DOHH2 (cell line): ENCODE measurements around the gene SLC28A1.

Source experiments
- H3F3A ChIP-seq: fragments of 200-600 bp; sonication (generic), shearing (Covaris generic); 2 replicates; pipeline ENCODE4 v1.6.0; 2016; ENCODE audit warnings: antibody characterized with exemption, mild to moderate bottlenecking; ENCODE audit not compliant: control insufficient read depth, insufficient read depth
- H3K27ac ChIP-seq: fragments of 200-600 bp; sonication (generic); 2 replicates; pipeline ENCODE4 v1.5.1; 2014; ENCODE audit warnings: low read depth, mild to moderate bottlenecking, low read length, moderate library complexity
- H3K27me3 ChIP-seq: fragments of 200-600 bp; sonication (generic); 2 replicates; pipeline ENCODE4 v1.6.1; 2014; ENCODE audit warnings: mild to moderate bottlenecking, low read length, mixed read lengths; ENCODE audit not compliant: control insufficient read depth
- H3K36me3 ChIP-seq: fragments of 200-600 bp; sonication (generic); 2 replicates; pipeline ENCODE4 v1.6.1; 2014; ENCODE audit warnings: mild to moderate bottlenecking, low read length, moderate library complexity, mixed read lengths; ENCODE audit not compliant: control insufficient read depth
- H3K4me1 ChIP-seq: fragments of 200-600 bp; sonication (generic); 2 replicates; pipeline ENCODE4 v1.6.1; 2014; ENCODE audit warnings: mild to moderate bottlenecking, low read length, mixed read lengths; ENCODE audit not compliant: control insufficient read depth
- H3K4me2 ChIP-seq: fragments of 200-600 bp; sonication (generic); 2 replicates; pipeline ENCODE4 v1.6.0; 2014; ENCODE audit warnings: mild to moderate bottlenecking, low read length, moderate library complexity
- H3K4me3 ChIP-seq: fragments of 200-600 bp; sonication (generic); 2 replicates; pipeline ENCODE4 v1.5.1; 2014; ENCODE audit warnings: mild to moderate bottlenecking, low read length, mixed read lengths
- H3K79me2 ChIP-seq: fragments of 200-600 bp; sonication (generic); 2 replicates; pipeline ENCODE4 v1.6.1; 2014; ENCODE audit warnings: mild to moderate bottlenecking, low read length, mixed read lengths; ENCODE audit not compliant: control insufficient read depth
- H3K9me2 ChIP-seq: fragments of 200-600 bp; sonication (generic); replicated peaks from 2 replicates; pipeline ENCODE4 v1.6.1; 2014; ENCODE audit warnings: mild to moderate bottlenecking, low read length, mixed read lengths; ENCODE audit not compliant: control insufficient read depth
- H3K9me3 ChIP-seq: fragments of 200-600 bp; sonication (generic); 2 replicates; pipeline ENCODE4 v1.6.1; 2014; ENCODE audit warnings: antibody characterized with exemption, low read length, mixed read lengths; ENCODE audit not compliant: control insufficient read depth, insufficient read depth
- H4K20me1 ChIP-seq: fragments of 200-600 bp; sonication (generic); 2 replicates; pipeline ENCODE4 v1.6.0; 2014; ENCODE audit warnings: low read depth, mild to moderate bottlenecking, antibody characterized with exemption, low read length, moderate library complexity; ENCODE audit not compliant: control insufficient read depth, insufficient read depth
- EZH2phosphoT487 ChIP-seq: fragments of 200-600 bp; sonication (generic); IDR thresholded peaks from 2 replicates; pipeline ENCODE4 v1.6.1; 2017; ENCODE audit warnings: borderline replicate concordance, mild to moderate bottlenecking, antibody characterized with exemption, low read length, moderate library complexity, mixed read lengths
- TF ChIP-seq, protein P1 (sequence below): fragments of 200-600 bp; sonication (generic); IDR thresholded peaks from one replicate; pipeline ENCODE4 v1.5.1; 2014; ENCODE audit warnings: antibody characterized with exemption, mild to moderate bottlenecking, low read depth, low read length; ENCODE audit not compliant: poor library complexity, severe bottlenecking

SLC28A1 gene

DNA sequence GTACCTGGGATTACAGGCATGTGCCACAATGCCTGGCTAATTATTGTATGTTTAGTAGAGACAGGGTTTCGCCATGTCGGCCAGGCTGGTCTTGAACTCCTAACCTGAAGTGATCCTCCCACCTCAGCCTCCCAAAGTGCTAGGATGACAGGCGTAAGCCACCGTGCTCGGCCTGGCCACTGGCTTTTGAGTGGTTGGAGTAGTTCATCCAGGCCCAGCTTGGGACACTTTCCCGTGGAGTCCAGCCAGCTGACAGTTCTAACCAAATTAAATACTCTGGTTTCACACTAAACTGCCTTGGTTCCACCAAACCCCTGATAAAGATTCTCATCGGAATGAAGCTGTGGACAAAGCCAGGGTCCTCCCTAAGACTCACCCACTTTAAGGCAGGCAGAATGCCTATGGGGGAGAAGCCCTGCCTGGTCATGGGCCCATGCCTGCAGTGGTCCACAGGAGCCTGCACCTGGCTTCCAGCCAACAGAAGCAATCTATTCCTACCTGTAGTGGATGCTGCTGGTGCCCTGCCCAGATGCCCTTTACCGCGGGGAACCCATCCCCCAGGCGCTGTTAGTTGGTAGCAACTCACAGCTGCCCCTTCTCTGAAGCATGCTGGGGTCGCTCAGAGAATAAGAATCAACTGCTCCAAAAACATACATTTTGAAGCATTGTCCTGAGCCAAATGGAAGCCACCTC, 5.2 kb upstream of the SLC28A1 start:
- Histone ChIP-seq H3K27me3 (no peaks in the 10 kb centered on the region), H3K9me2 (no peaks in the 10 kb centered on the region), H3K36me3 (no peaks in the 10 kb centered on the region), H3K9me3 (no peaks in the 10 kb centered on the region), H3K4me3 (no peak overlapping the region), H3K27ac (no peak overlapping the region), H4K20me1 (no peaks in the 10 kb centered on the region), H3K4me2 (no peak overlapping the region), H3F3A (no peaks in the 10 kb centered on the region), H3K79me2 (no peaks in the 10 kb centered on the region), H3K4me1 (no peaks in the 10 kb centered on the region)
- TF ChIP-seq, protein P1, sequence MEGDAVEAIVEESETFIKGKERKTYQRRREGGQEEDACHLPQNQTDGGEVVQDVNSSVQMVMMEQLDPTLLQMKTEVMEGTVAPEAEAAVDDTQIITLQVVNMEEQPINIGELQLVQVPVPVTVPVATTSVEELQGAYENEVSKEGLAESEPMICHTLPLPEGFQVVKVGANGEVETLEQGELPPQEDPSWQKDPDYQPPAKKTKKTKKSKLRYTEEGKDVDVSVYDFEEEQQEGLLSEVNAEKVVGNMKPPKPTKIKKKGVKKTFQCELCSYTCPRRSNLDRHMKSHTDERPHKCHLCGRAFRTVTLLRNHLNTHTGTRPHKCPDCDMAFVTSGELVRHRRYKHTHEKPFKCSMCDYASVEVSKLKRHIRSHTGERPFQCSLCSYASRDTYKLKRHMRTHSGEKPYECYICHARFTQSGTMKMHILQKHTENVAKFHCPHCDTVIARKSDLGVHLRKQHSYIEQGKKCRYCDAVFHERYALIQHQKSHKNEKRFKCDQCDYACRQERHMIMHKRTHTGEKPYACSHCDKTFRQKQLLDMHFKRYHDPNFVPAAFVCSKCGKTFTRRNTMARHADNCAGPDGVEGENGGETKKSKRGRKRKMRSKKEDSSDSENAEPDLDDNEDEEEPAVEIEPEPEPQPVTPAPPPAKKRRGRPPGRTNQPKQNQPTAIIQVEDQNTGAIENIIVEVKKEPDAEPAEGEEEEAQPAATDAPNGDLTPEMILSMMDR, result no peak
- TF ChIP-seq EZH2phosphoT487, result no peak

DNA sequence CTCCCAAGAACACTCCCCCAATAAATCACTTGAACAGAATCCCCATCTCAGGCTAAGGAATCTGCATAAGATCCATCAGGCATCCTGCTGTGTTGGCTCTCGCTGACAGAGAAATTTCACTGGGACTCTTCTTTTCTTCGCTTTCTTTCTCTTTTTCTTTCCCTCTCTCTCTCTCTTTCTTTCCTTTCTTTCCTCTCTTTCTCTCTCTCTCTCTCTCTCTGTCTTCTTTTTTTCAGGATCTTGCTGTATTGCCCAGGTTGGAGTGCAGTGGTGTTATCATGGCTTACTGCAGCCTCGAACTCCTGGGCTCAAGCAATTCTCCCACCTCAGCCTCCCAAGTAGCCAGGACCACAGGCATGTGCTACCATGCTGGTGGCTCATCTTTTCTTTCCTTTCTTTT, 4.5 kb upstream of the SLC28A1 start:
- Histone ChIP-seq H3K79me2 (no peaks in the 10 kb centered on the region), H3K27ac (no peak overlapping the region)

DNA sequence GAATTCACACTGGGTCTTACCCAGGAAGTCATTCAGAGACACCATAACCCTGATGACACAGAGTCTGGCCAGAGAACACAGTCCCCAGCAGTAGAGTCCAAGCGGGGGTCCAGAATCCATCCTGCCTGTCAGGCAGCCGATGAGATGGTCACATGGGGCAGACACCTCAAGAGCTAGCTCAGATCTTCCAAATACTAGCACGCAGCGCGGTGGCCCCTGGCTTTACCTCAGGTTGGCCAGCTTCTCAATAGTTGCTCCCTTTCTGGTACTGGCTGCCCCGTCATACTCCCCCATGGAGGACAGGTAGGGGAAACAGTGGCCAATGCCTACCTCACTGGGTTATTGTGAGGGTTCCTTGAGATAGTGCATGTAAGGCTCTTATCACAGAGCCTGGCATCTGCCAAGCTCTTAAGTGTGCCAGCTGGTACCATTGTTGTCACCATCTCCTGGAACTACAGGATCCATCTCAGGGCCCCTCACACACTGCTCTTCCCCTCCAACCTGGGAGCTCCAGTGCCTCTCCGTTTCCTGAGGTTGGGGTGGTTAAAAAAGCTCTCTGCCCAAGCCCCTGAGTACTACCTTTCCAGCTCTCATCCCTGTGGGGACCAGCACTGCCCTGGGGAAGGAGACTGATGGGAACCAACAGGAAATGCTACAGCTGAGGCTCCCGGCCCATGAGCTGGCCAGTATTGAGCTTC, 3.5 kb upstream of the SLC28A1 start:
- Histone ChIP-seq H4K20me1 (no peaks in the 10 kb centered on the region), H3K27ac (no peak overlapping the region)
- TF ChIP-seq EZH2phosphoT487, result no peak
- TF ChIP-seq, protein P1, result no peak

More for the DNA sequence above, 4.5 kb upstream of the SLC28A1 start:
- Histone ChIP-seq H3K9me3 (no peaks in the 10 kb centered on the region), H4K20me1 (no peaks in the 10 kb centered on the region), H3K4me3 (no peak overlapping the region), H3K36me3 (no peaks in the 10 kb centered on the region), H3K4me2 (no peak overlapping the region), H3K9me2 (no peaks in the 10 kb centered on the region), H3K4me1 (no peaks in the 10 kb centered on the region), H3K27me3 (no peaks in the 10 kb centered on the region), H3F3A (no peaks in the 10 kb centered on the region)
- no peak for TF ChIP-seq EZH2phosphoT487
- TF ChIP-seq, protein P1, result no peak

More for the DNA sequence above, 3.5 kb upstream of the SLC28A1 start:
- H3K79me2 ChIP-seq, result no peaks in the 10 kb centered on the region
- H3K4me2 ChIP-seq, result no peak overlapping the region
- H3K4me1 ChIP-seq, result no peaks in the 10 kb centered on the region
- H3K9me2 ChIP-seq, result no peaks in the 10 kb centered on the region
- H3K27me3 ChIP-seq, result no peaks in the 10 kb centered on the region
- no peaks in the 10 kb centered on the region for H3K36me3 ChIP-seq
- H3K9me3 ChIP-seq, result no peaks in the 10 kb centered on the region
- H3K4me3 ChIP-seq, result no peak overlapping the region
- H3F3A ChIP-seq, result no peaks in the 10 kb centered on the region
